Gastrocnemius medialis (tissue), 4 donors: ENCODE results near the gene PLSCR5. TPM values are rescaled to one million over a fixed set of nuclear protein-coding genes. Genes with fewer than 3 reads are reported as not detected.

Experiments
- ATAC-seq, 2 donors: fragments of 150-250 bp; one replicate each; pipeline ENCODE4 v1.9.1; 2016
- DNase-seq, 2 donors: peaks; one replicate each; pipeline ENCODE4 v3.0.0-alpha.2; 2019
- H3K27ac ChIP-seq, 4 donors: fragments of 200-600 bp; sonication (generic); 1 replicate in 1 of 4; 2 replicates in 3 of 4; pipeline ENCODE4 v1.5.1; 2016 to 2018; ENCODE audit warnings: mild to moderate bottlenecking in 2 of 4, moderate library complexity in 1 of 4
- H3K27me3 ChIP-seq, 3 donors: fragments of 200-600 bp; sonication (generic) in 2 of 3; 1 replicate in 1 of 3; 2 replicates in 2 of 3; pipeline versions ENCODE4 v1.5.1 to v1.6.0; 2016 to 2019; ENCODE audit warnings: mild to moderate bottlenecking in 1 of 3, moderate library complexity in 1 of 3
- H3K36me3 ChIP-seq, 2 donors: fragments of 200-600 bp; sonication (generic) in 1 of 2; one replicate each; pipeline ENCODE4 v1.5.1; 2017 to 2018
- H3K4me1 ChIP-seq, 2 donors: fragments of 200-600 bp; sonication (generic) in 1 of 2; one replicate each; pipeline ENCODE4 v1.5.1; 2016 to 2017; ENCODE audit warnings: mild to moderate bottlenecking in 2 of 2
- H3K4me3 ChIP-seq, 4 donors: fragments of 200-600 bp; sonication (generic) in 3 of 4; 1 replicate in 1 of 4; 2 replicates in 3 of 4; pipeline ENCODE4 v1.5.1; 2016 to 2019; ENCODE audit warnings: mild to moderate bottlenecking in 2 of 4
- H3K9me3 ChIP-seq, 3 donors: fragments of 200-600 bp; sonication (generic) in 2 of 3; 1 replicate in 1 of 3; 2 replicates in 2 of 3; pipeline ENCODE4 v1.5.1; 2016 to 2019
- CTCF ChIP-seq, 5 experiments: fragments of 450-650 bp in 3 of 5; fragments of 200-600 bp in 2 of 5; sonication (generic) in 2 of 5; IDR thresholded peaks in 4 of 5; conservative IDR thresholded peaks in 1 of 5; 1 replicate in 4 of 5; 2 replicates in 1 of 5; pipeline ENCODE4 v1.5.1; 2016 to 2019; ENCODE audit warnings: antibody characterized with exemption in 5 of 5, mild to moderate bottlenecking in 3 of 5, moderate library complexity in 3 of 5
- POLR2A ChIP-seq, 2 donors: fragments of 450-650 bp; IDR thresholded peaks; one replicate each; pipeline ENCODE4 v1.6.1; 2017; ENCODE audit warnings: antibody characterized with exemption in 2 of 2, mild to moderate bottlenecking in 2 of 2, moderate library complexity in 2 of 2
- in situ Hi-C, 4 donors: fragments of 200-750 bp; cut with MboI; loops; one replicate each; pipeline versions ENCODE4 v1.15.0 to v1.8.0; 2017; ENCODE audit warnings: low sequenced_read_pairs in 4 of 4
- intact Hi-C: fragments of 100-400 bp; cut with DNase I; formaldehyde crosslinking; loops from one replicate; pipeline ENCODE4 v1.15.1; 2023; ENCODE audit warnings: low total_unique reads
- total RNA-seq, 4 donors: library from RNA; depleted of rRNA; stranded (reverse); fragments of >200 nt; gene quantifications; one replicate each; pipeline versions ENCODE4 v1.1.0 to v1.2.3, GENCODE V29; 2016

PLSCR5 gene
- total RNA-seq, 4 donors from 2014 or later, result not detected

GRCh38 chr3:146625186-146625775 lies 20.1 kb upstream of the PLSCR5 start:
- Histone ChIP-seq H3K9me3 (no peaks in the 10 kb centered on the region), H3K4me3 (peak overlapping the region in 2 of 4 donors; percentile 14 to 36), H3K27ac (no peak overlapping the region), H3K4me1 (no peaks in the 10 kb centered on the region), H3K27me3 (no peaks in the 10 kb centered on the region), H3K36me3 (no peaks in the 10 kb centered on the region)
- no peak for ATAC-seq
- in situ Hi-C loops (no loop called here), intact Hi-C loops (no loop called here)
- TF ChIP-seq POLR2A (IDR thresholded peaks at IDR 0.05) (no peak), CTCF (IDR thresholded peaks at IDR 0.05 in 4 of 5, conservative IDR thresholded peaks at IDR 0.05 in 1 of 5) (no peak)
- no peak for DNase-seq

GRCh38 chr3:146621723-146622122 lies 16.6 kb upstream of the PLSCR5 start:
- DNase-seq, result no peak
- in situ Hi-C loops (no loop called here), intact Hi-C loops (no loop called here)
- Histone ChIP-seq H3K9me3 (no peaks in the 10 kb centered on the region), H3K4me1 (no peaks in the 10 kb centered on the region), H3K27me3 (no peaks in the 10 kb centered on the region), H3K36me3 (no peaks in the 10 kb centered on the region), H3K4me3 (no peak overlapping the region), H3K27ac (no peak overlapping the region)
- TF ChIP-seq CTCF (IDR thresholded peaks at IDR 0.05 in 4 of 5, conservative IDR thresholded peaks at IDR 0.05 in 1 of 5) (no peak), POLR2A (IDR thresholded peaks at IDR 0.05) (no peak)
- no peak for ATAC-seq

DNA sequence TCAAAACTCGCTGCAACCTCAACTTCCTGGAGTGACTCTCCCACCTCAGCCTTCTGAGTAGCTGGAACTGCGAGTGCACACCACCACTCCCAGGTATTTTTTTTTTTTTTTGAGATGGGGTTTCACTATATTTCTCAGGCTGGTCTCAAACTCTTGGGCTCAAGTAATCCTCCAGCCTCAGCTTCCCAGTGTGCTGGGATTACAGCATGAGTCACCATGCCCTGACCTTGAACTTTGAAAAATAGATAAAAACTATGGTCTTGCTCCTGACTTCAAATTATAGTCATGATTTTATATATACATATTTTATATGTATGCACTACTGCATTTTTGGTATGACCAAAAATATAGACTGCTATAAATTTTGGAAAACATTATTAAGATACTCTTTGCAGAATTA lies 6.9 kb upstream of the PLSCR5 start:
- TF ChIP-seq POLR2A (IDR thresholded peaks at IDR 0.05) (no peak), CTCF (IDR thresholded peaks at IDR 0.05 in 4 of 5, conservative IDR thresholded peaks at IDR 0.05 in 1 of 5) (no peak)
- no peak for DNase-seq
- H3K9me3 ChIP-seq, result no peaks in the 10 kb centered on the region
- H3K27me3 ChIP-seq, result no peaks in the 10 kb centered on the region
- no peak overlapping the region for H3K4me3 ChIP-seq
- intact Hi-C loops (no loop called here), in situ Hi-C loops (no loop called here)
- H3K36me3 ChIP-seq, result no peaks in the 10 kb centered on the region
- no peak for ATAC-seq
- no peaks in the 10 kb centered on the region for H3K4me1 ChIP-seq
- no peak overlapping the region for H3K27ac ChIP-seq

- H3K4me3 ChIP-seq, result no peak overlapping the region
- intact Hi-C loops (no loop called here), in situ Hi-C loops (no loop called here)
- ATAC-seq (no peak), DNase-seq (no peak)
- no peaks in the 10 kb centered on the region for H3K9me3 ChIP-seq
- no peak overlapping the region for H3K27ac ChIP-seq
- H3K27me3 ChIP-seq, result no peaks in the 10 kb centered on the region
- H3K36me3 ChIP-seq, result no peaks in the 10 kb centered on the region
- no peaks in the 10 kb centered on the region for H3K4me1 ChIP-seq
- TF ChIP-seq POLR2A (IDR thresholded peaks at IDR 0.05) (no peak), CTCF (IDR thresholded peaks at IDR 0.05 in 4 of 5, conservative IDR thresholded peaks at IDR 0.05 in 1 of 5) (no peak)
These were observed 6.0 kb upstream of the PLSCR5 start for GRCh38 chr3:146611096-146611495.

- Histone ChIP-seq H3K4me1 (no peaks in the 10 kb centered on the region), H3K27ac (no peak overlapping the region), H3K9me3 (no peaks in the 10 kb centered on the region), H3K27me3 (no peaks in the 10 kb centered on the region), H3K36me3 (no peaks in the 10 kb centered on the region), H3K4me3 (no peak overlapping the region)
- DNase-seq, result no peak
- no peak for ATAC-seq
- no peak for TF ChIP-seq POLR2A (IDR thresholded peaks at IDR 0.05)
- TF ChIP-seq CTCF (IDR thresholded peaks at IDR 0.05 in 4 of 5, conservative IDR thresholded peaks at IDR 0.05 in 1 of 5), result no peak
- in situ Hi-C loops (loop anchor here (25.0 kb wide), 3 partner anchors 261 to 536 kb away; no protein-coding TSS in a partner anchor), intact Hi-C loops (no loop called here)
These were observed 6.6 kb downstream of the PLSCR5 start for GRCh38 chr3:146598535-146598934.
